22Rv1 (cell line): Measurements from ENCODE around the gene NCKAP5L.

Experiments
- CTCF ChIP-seq: fragments of 450-650 bp; IDR thresholded peaks from 2 replicates; pipeline ENCODE4 v1.5.1; 2017; ENCODE audit warnings: mild to moderate bottlenecking
- ZFX ChIP-seq: fragments of 450-650 bp; IDR thresholded peaks from 2 replicates; pipeline ENCODE4 v1.6.1; 2017; ENCODE audit warnings: antibody characterized with exemption, borderline replicate concordance

DNA sequence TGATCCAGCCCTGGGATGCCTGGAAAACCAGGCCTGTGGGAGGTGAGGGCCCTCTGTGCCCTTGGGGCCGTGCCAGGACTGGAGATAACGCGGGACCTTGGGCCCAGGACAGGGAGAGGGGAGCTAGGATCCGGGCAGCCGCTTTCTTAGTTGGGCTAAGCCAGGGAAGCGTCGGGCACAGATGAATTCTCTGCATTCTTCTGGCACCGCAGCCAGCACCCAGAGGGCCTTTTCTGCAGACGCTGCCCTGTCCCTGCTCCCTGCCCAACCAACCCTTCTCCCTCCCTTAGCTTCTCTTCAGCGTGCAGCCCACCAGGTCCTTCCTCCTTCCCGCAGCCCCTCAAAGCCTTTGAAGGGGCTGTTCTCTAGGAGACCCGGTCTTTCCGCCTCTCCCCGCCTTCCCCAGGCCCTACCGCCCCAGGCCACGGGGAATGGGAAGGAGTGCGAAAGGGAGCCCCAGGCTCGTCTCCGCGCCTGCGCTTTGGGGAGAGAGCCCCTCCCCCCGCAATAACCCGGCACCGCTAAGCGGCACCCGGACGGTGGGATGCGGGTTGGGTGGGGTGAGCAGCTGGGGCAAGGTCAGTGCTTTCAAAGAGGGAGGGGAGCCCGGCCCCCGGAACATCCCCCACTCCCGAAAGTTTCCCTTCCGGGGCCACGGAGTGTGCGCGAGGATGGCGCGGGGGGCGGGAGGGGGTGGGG lies 663 bp downstream of the NCKAP5L start:
- no peak for TF ChIP-seq CTCF
- TF ChIP-seq ZFX, result no peak
